PC-3 (cell line): Measurements from ENCODE around the gene GSTM3. TPM values are rescaled to one million over a fixed set of nuclear protein-coding genes. Genes with fewer than 3 reads are reported as not detected.
"Not testable (repeated sequence)": the region's sequence is repeated elsewhere in the genome, so short reads cannot be mapped to it uniquely, and the experiment has no call there.

ENCODE experiments used
- ATAC-seq: fragments of 200-7000 bp; cut with Tn5 transposase; 2 replicates; pipeline ENCODE4 v1.9.1; 2020; ENCODE audit warnings: mild to moderate bottlenecking, moderate library complexity
- BruUV-seq: library from RNA; stranded (reverse); fragments of 400-500 nt; replicated peaks from 2 replicates; lab custom pipeline; 2021; lab: Mats Ljungman, UMichigan
- CTCF ChIA-PET: fragments of 300-600 bp; sonication (Branson Sonifier 250); formaldehyde crosslinking; loops from one replicate; lab custom pipeline; 2022; ENCODE audit warnings: antibody characterized with exemption; lab: Charles Lee
- POLR2A ChIA-PET: fragments of 300-600 bp; sonication (Branson Sonifier 250); formaldehyde crosslinking; loops from one replicate; lab custom pipeline; 2022; ENCODE audit warnings: antibody characterized with exemption; ENCODE audit not compliant: unreplicated experiment; lab: Charles Lee
- DNase-seq: peaks from one replicate; pipeline ENCODE4 v3.0.0-alpha.2; 2015
- H2AFZ ChIP-seq: fragments of 300-600 bp; sonication (generic); 2 replicates; pipeline ENCODE4 v1.6.0; 2016; ENCODE audit warnings: antibody characterized with exemption, low read length
- H3F3A ChIP-seq: fragments of 300-600 bp; sonication (generic); one replicate; pipeline ENCODE4 v1.6.0; 2017; ENCODE audit warnings: antibody characterized with exemption, low read length, control low read depth, mild to moderate bottlenecking; ENCODE audit not compliant: unreplicated experiment
- H3K27ac ChIP-seq: fragments of 300-600 bp; sonication (generic); 2 replicates; pipeline ENCODE4 v1.5.1; 2016; ENCODE audit warnings: mild to moderate bottlenecking, low read length
- H3K27me3 ChIP-seq: fragments of 300-600 bp; sonication (generic); 2 replicates; pipeline ENCODE4 v1.6.1; 2016; ENCODE audit warnings: low read length, mixed read lengths
- H3K36me3 ChIP-seq: fragments of 300-600 bp; sonication (generic); 2 replicates; pipeline ENCODE4 v1.6.1; 2016; ENCODE audit warnings: low read depth, mixed run types, low read length, mixed read lengths
- H3K4me1 ChIP-seq: fragments of 300-600 bp; sonication (generic); 2 replicates; pipeline ENCODE4 v1.5.1; 2016; ENCODE audit warnings: low read length; ENCODE audit not compliant: insufficient read depth
- H3K4me2 ChIP-seq: fragments of 300-600 bp; sonication (generic); 2 replicates; pipeline ENCODE4 v1.6.0; 2016; ENCODE audit warnings: low read length
- H3K4me3 ChIP-seq: fragments of 300-600 bp; sonication (generic); 2 replicates; pipeline ENCODE4 v1.5.1; 2016; ENCODE audit warnings: mild to moderate bottlenecking, low read length, mixed read lengths
- H3K79me2 ChIP-seq: fragments of 300-600 bp; sonication (generic); 2 replicates; pipeline ENCODE4 v1.6.1; 2017; ENCODE audit warnings: low read length, mixed read lengths
- H3K9ac ChIP-seq: fragments of 300-600 bp; sonication (generic); 2 replicates; pipeline ENCODE4 v1.6.0; 2016; ENCODE audit warnings: mild to moderate bottlenecking, low read length
- H3K9me2 ChIP-seq: fragments of 300-600 bp; sonication (generic); replicated peaks from 2 replicates; pipeline ENCODE4 v1.6.1; 2016; ENCODE audit warnings: mixed run types, low read length, mixed read lengths
- H3K9me3 ChIP-seq: fragments of 300-600 bp; sonication (generic); 2 replicates; pipeline ENCODE4 v1.6.1; 2016; ENCODE audit warnings: low read length, mixed read lengths
- H4K20me1 ChIP-seq: fragments of 300-600 bp; sonication (generic); 2 replicates; pipeline ENCODE4 v1.6.1; 2016; ENCODE audit warnings: low read length, mixed read lengths
- CTCF ChIP-seq: fragments of 300-600 bp; sonication (generic); conservative IDR thresholded peaks from 2 replicates; pipeline ENCODE4 v1.5.1; 2017; ENCODE audit warnings: antibody characterized with exemption, low read depth, mild to moderate bottlenecking, low read length
- EZH2 ChIP-seq: fragments of 300-600 bp; sonication (generic); IDR thresholded peaks from one replicate; pipeline ENCODE4 v1.6.1; 2017; ENCODE audit warnings: antibody characterized with exemption, mild to moderate bottlenecking, low read length; ENCODE audit not compliant: unreplicated experiment
- EZH2phosphoT487 ChIP-seq: fragments of 300-600 bp; sonication (generic); IDR thresholded peaks from 2 replicates; pipeline ENCODE4 v1.6.1; 2018; ENCODE audit warnings: mild to moderate bottlenecking, antibody characterized with exemption, low read length, borderline replicate concordance
- intact Hi-C: fragments of 100-400 bp; cut with micrococcal nuclease; formaldehyde crosslinking; loops from 2 replicates; pipeline ENCODE4 v1.9.0; 2023
- total RNA-seq: library from RNA; depleted of rRNA; stranded (reverse); fragments of >200 nt; gene quantifications from 2 replicates; pipeline ENCODE4 v1.2.3, GENCODE V29; 2014

GSTM3 gene
- total RNA-seq, 1 experiment from 2014 or later: 76.6 TPM

GRCh38 chr1:109767637-109768334 is 26.9 kb upstream of the GSTM3 start:
- ChIA-PET CTCF (no interaction called here), POLR2A (no interaction called here)
- Histone ChIP-seq H3K9me3 (no peaks in the 10 kb centered on the region), H3F3A (no peaks in the 10 kb centered on the region), H3K4me2 (no peak overlapping the region), H3K79me2 (no peaks in the 10 kb centered on the region), H3K4me3 (no peak overlapping the region), H3K4me1 (peaks cover 14% of the 10 kb centered on the region), H3K27me3 (no peaks in the 10 kb centered on the region), H3K9me2 (no peaks in the 10 kb centered on the region), H3K27ac (no peak overlapping the region), H2AFZ (no peak overlapping the region), H3K36me3 (no peaks in the 10 kb centered on the region), H4K20me1 (no peaks in the 10 kb centered on the region), H3K9ac (no peak overlapping the region)
- no TSS peak for BruUV-seq
- ATAC-seq (no peak), DNase-seq (no peak)
- intact Hi-C loops: no loop called here
- TF ChIP-seq EZH2phosphoT487 (no peak), EZH2 (no peak), CTCF (no peak)

- intact Hi-C loops, H3K79me2 ChIP-seq, H3K4me2 ChIP-seq, H3K36me3 ChIP-seq, H3K9ac ChIP-seq, H3K9me3 ChIP-seq, H2AFZ ChIP-seq, DNase-seq, H3F3A ChIP-seq, POLR2A ChIA-PET, H3K27me3 ChIP-seq, H3K4me3 ChIP-seq, CTCF ChIA-PET, H3K9me2 ChIP-seq, H4K20me1 ChIP-seq, ATAC-seq, H3K27ac ChIP-seq, BruUV-seq: not testable (repeated sequence)
- H3K4me1 ChIP-seq: peaks cover 17% of the 10 kb centered on the region
These were observed 26.3 kb upstream of the GSTM3 start for GRCh38 chr1:109766991-109767636.

DNA sequence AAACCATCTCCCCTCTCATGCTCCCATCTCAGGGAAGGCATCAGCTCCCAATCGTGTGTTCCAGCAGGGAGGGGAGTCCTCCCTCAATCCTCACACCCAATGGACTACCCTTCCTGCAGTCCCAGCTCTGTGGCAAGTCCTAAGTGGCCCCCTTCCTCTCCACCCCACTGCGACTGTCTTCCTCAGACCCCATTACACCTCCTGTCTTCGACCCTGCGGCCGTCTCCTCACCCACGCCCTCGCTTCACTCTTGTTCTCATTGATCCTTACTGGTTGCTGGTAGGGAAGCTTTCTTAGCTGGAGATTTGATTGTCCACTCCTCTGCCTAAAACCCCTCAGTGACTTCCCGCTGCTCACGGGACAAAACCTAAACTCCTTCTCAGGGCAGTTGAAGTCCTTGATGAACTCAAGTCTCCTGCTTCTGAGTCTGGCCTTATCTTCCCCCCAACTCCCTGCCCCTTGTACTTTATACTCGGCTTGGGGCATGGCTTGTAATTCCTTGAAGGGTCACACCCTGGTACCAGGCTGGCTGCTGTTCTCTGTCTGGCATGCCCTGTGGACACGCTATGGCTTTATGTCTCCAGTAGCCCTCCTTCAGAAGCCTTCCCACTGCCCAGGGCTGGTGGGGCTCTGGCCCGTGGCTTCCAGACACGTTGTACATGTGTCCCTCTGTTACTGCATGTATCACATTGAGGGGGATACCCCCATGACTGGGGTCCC is 25.2 kb upstream of the GSTM3 start:
- Histone ChIP-seq H3K36me3 (no peaks in the 10 kb centered on the region), H3K4me2 (no peak overlapping the region), H3K79me2 (no peaks in the 10 kb centered on the region), H3K27ac (no peak overlapping the region), H3K9me3 (no peaks in the 10 kb centered on the region), H3F3A (no peaks in the 10 kb centered on the region), H3K9me2 (no peaks in the 10 kb centered on the region), H3K4me1 (peaks cover 17% of the 10 kb centered on the region), H3K9ac (no peak overlapping the region), H4K20me1 (no peaks in the 10 kb centered on the region), H2AFZ (no peak overlapping the region), H3K27me3 (no peaks in the 10 kb centered on the region), H3K4me3 (no peak overlapping the region)
- BruUV-seq: no TSS peak
- POLR2A ChIA-PET: no interaction called here
- DNase-seq: no peak
- intact Hi-C loops: no loop called here
- no peak for TF ChIP-seq CTCF
- no peak for TF ChIP-seq EZH2
- TF ChIP-seq EZH2phosphoT487: no peak
- CTCF ChIA-PET: no interaction called here
- ATAC-seq: no peak
